ENCODE data around the gene SLC22A13.
"Not testable (repeated sequence)": the region's sequence is repeated elsewhere in the genome, so short reads cannot be mapped to it uniquely, and the experiment has no call there.

The SLC22A13 gene

GRCh38 chr3:38265604-38266307 lies at the start of gene SLC22A13:
Gene SLC22A13, plus strand, starts transcription at chr3:38265812. Its CDS starts 49 bp downstream, at chr3:38265861.
- DNase-seq (ENCODE audit: low read depth in 2 of 2) = no peak

- DNase-seq (ENCODE audit: low read depth in 2 of 2) = no peak
These were observed 45.9 kb upstream of the SLC22A13 start for GRCh38 chr3:38219609-38220197.

GRCh38 chr3:38221005-38221404 lies 44.6 kb upstream of the SLC22A13 start:
- no peak for DNase-seq (ENCODE audit: low read depth in 2 of 2)

DNA sequence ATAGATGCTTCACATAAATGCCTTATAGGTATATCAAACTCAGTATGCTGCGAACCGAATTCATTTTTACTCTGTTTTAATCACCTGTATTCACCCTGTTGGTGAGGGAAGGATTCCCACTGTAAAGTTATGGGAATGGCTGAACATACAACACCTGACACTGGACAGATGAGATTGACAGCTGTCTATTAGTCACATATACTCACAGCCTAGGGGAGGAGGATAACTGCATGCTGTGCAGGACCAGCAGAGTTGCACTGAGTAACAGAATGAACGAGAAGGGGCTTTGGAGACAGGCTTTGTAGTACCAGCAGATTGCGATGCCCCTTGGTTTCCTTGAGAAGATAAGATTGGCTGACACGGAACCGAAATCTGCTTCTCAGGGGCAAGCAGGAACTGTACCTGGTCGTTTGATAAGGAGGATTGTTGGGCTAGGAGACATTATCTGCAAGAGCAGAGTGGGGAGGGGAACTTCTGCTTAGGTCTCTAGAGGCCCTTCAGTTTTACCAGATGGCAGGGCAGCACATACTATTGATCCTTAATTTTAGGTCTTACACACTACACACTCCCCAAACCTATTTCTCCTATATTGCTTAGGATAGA lies 43.5 kb upstream of the SLC22A13 start:
- DNase-seq (ENCODE audit: low read depth in 2 of 2) = no peak

DNA sequence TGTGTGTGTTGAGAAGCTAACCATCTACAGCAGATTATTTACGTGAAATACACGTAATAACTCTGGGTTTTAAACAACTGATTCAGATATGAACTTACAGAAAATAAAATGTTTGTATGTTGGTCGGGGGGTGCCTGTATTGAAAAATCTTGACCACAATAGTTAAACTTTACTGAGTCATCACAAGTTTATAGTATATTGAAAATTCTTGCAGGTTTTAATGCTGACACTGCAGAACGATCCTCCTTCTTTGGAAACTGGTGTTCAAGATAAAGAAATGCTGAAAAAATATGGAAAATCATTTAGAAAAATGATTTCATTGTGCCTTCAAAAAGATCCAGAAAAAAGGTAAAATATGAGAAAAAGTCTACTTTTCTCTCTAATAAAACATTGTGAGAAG lies 41.3 kb upstream of the SLC22A13 start:
- DNase-seq (ENCODE audit: low read depth in 2 of 2) = no peak

- DNase-seq (ENCODE audit: low read depth in 2 of 2) = no peak
These were observed 39.3 kb upstream of the SLC22A13 start for GRCh38 chr3:38226273-38226672.

GRCh38 chr3:38227989-38228388 lies 37.6 kb upstream of the SLC22A13 start:
- no peak for DNase-seq (ENCODE audit: low read depth in 2 of 2)

DNA sequence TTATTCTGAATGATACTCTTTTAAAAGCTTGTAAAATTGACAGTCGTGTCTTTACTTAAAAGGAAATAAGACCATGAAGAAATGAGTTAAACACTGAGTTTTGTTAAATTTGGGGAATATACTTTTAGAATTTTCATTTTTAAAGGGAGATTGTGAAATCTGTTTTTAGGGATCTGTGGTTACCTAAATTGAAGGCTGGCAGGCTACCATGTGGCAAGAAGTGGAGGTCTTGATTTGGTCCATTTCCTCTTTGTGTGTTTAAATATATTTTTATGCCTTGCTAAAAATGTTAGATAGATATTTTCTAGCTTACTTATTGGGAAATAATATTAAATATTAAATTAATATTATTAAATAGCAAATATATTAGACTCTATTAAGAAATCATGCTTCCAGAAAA lies 36.6 kb upstream of the SLC22A13 start:
- no peak for DNase-seq (ENCODE audit: low read depth in 2 of 2)

DNA sequence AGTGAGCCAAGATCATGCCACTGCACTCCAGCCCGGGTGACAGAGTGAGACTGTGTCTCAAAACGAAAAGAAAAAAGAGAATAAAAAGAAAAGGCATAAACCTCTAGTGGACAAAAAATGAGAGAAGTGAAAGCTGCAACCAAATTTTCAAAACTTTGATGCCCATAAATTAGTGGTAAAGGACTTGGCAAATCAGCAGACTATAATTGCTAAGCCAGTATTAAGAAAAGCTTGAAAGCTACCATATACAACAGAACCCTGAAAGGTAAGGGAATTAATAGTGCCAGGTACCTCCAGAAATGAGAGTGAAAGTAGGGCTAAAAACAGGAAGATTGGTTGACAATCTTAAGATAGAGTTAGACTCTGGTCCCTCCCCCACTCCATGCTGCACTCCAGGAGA lies 32.9 kb upstream of the SLC22A13 start:
- DNase-seq (ENCODE audit: low read depth in 2 of 2) = no peak

GRCh38 chr3:38235466-38235865 lies 30.1 kb upstream of the SLC22A13 start:
- DNase-seq (ENCODE audit: low read depth in 2 of 2) = no peak

GRCh38 chr3:38238416-38239008 lies 27.1 kb upstream of the SLC22A13 start:
- DNase-seq (ENCODE audit: low read depth in 2 of 2) = no peak

- not testable (repeated sequence) for DNase-seq (ENCODE audit: low read depth in 2 of 2)
These were observed 22.8 kb upstream of the SLC22A13 start for GRCh38 chr3:38242812-38243211.

- no peak for DNase-seq (ENCODE audit: low read depth in 2 of 2)
These were observed 19.7 kb upstream of the SLC22A13 start for GRCh38 chr3:38245930-38246329.

- no peak for DNase-seq (ENCODE audit: low read depth in 2 of 2)
These were observed 18.1 kb upstream of the SLC22A13 start for GRCh38 chr3:38247366-38248035.

DNA sequence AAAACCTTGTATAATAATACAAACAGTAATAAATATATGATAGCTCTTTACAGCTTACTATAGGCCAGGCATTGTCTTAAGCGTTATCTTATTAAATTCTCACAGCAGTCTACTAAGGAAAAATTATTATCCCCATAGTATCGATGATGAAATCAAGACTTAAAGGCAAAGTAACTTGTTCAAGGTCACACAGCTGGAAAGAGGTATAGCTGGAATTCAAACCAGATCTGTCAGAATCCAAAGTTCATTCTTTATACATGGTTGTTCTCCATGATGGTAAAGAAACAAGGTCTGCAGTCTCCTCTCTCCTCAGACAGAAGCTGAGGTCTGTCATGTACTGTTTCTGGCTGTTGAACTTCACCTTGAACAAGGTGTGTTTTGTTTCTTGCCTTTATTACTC lies 15.4 kb upstream of the SLC22A13 start:
- no peak for DNase-seq (ENCODE audit: low read depth in 2 of 2)

DNA sequence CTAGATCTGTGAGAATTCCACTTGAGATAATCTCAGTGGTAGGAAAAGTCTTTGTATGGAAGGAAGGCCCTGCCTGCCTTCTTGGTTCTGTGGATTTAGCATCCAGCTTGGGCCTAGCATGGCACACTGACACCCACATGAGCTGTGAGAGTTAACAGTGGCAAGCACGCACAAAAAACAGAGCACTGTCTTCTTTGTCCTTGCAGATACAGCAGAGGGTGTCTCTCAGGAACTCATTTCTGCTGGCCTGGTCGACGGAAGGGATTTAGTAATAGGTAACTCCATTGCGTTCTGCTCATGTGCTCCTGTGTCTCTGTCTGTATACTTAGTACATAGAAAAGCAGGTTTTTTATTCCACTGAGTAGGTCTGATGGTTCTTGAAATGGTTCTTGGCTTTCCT lies 14.4 kb upstream of the SLC22A13 start:
- no peak for DNase-seq (ENCODE audit: low read depth in 2 of 2)

- DNase-seq (ENCODE audit: low read depth in 2 of 2) = no peak
These were observed 11.9 kb upstream of the SLC22A13 start for GRCh38 chr3:38253704-38254103.

DNA sequence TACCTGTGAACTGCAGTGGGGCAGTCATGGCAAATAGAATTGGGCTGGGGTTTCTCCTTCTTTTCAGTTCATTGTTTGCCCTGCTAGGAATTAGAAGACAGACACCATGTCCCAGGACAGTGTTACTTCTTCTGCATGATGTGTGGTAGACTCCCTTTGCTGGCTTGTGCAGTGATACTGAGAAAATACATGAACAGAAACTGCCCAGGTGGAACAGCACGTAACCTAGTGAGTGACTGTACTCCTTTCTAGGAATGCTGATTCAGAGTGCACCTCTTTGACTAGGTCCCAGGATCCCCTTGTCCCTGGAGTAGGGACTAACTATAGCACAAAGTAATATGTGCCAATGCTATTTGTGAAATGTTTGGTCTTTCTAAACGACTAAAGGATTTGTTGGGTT lies 10.7 kb upstream of the SLC22A13 start:
- DNase-seq (ENCODE audit: low read depth in 2 of 2) = no peak

GRCh38 chr3:38255627-38256026 lies 10.0 kb upstream of the SLC22A13 start:
- DNase-seq (ENCODE audit: low read depth in 2 of 2) = no peak

- no peak for DNase-seq (ENCODE audit: low read depth in 2 of 2)
These were observed 8.0 kb upstream of the SLC22A13 start for GRCh38 chr3:38257583-38257982.

GRCh38 chr3:38260474-38260873 lies 5.1 kb upstream of the SLC22A13 start:
- DNase-seq (ENCODE audit: low read depth in 2 of 2) = no peak

GRCh38 chr3:38264353-38264771 lies 1.2 kb upstream of the SLC22A13 start:
- DNase-seq (ENCODE audit: low read depth in 2 of 2) = no peak
